K562 (cell line): ENCODE data around the gene HSD17B1. TPM values are rescaled to one million over a fixed set of nuclear protein-coding genes. Genes with fewer than 3 reads are reported as not detected.

Experiments used
- ATAC-seq: fragments of 200-7000 bp; cut with Tn5 transposase; 3 replicates; pipeline ENCODE4 v1.9.1; 2020; ENCODE audit warnings: moderate library complexity
- BruUV-seq: library from RNA; stranded (reverse); fragments of 400-500 nt; replicated peaks from 2 replicates; lab custom pipeline; 2021; lab: Mats Ljungman, UMichigan
- CTCF ChIA-PET: fragments of 300-600 bp; formaldehyde crosslinking; extraction: SDS; loops from one replicate; lab custom pipeline; 2021; ENCODE audit warnings: low intra/inter-chr PET ratio; lab: Yijun Ruan, JAX
- POLR2A ChIA-PET: fragments of 300-600, 350-650 bp; sonication (Branson Sonifier 250); formaldehyde crosslinking; extraction: SDS; loops from one replicate; lab custom pipeline; 2021; ENCODE audit warnings: antibody characterized with exemption, inconsistent platforms; lab: Yijun Ruan, JAX
- DNase-seq, 4 experiments: peaks; one replicate each; pipeline versions ENCODE4 v3.0.0 to v3.0.0-alpha.2; 2011 to 2018; ENCODE audit warnings: low spot score in 3 of 4, mixed read lengths in 3 of 4; ENCODE audit errors: extremely low read depth in 1 of 4
- FAIRE-seq: peaks from 2 replicates; lab custom pipeline; 2011; peaks lifted over from hg19 to GRCh38; lab: Jason Lieb, UNC
- H2AFZ ChIP-seq: 2 replicates; pipeline ENCODE4 v1.6.0; 2011; ENCODE audit warnings: low read depth, low read length, control low read depth, inconsistent platforms
- H3K27ac ChIP-seq: fragments of 200-600 bp; 3 replicates; pipeline ENCODE4 v1.8.0; 2011; ENCODE audit warnings: low read depth, mild to moderate bottlenecking, control low read depth, inconsistent platforms, low read length, moderate library complexity, mixed read lengths; ENCODE audit errors: extremely low read depth
- H3K27me3 ChIP-seq, 2 experiments: fragments of 300-600 bp in 1 of 2; 2 replicates in 1 of 2; 3 replicates in 1 of 2; pipeline versions ENCODE4 v1.6.0 to v1.8.0; 2011; ENCODE audit warnings: inconsistent platforms in 2 of 2, low read length in 2 of 2, mild to moderate bottlenecking in 1 of 2, mixed read lengths in 1 of 2, moderate library complexity in 1 of 2; ENCODE audit not compliant: control insufficient read depth in 2 of 2, insufficient read depth in 2 of 2
- H3K36me3 ChIP-seq: fragments of 300-600 bp; 3 replicates; pipeline ENCODE4 v1.8.0; 2011; ENCODE audit warnings: mild to moderate bottlenecking, low read length, inconsistent platforms; ENCODE audit not compliant: control insufficient read depth, insufficient read depth
- H3K4me1 ChIP-seq, 2 experiments: fragments of 200-600 bp in 1 of 2; replicated peaks in 1 of 2; 2 replicates in 1 of 2; 3 replicates in 1 of 2; pipeline versions ENCODE4 v1.5.1 to v1.8.0; 2011; ENCODE audit warnings: inconsistent platforms in 2 of 2, low read length in 2 of 2, mild to moderate bottlenecking in 1 of 2, mixed read lengths in 1 of 2, moderate library complexity in 1 of 2; ENCODE audit not compliant: control insufficient read depth in 2 of 2, insufficient read depth in 2 of 2
- H3K4me2 ChIP-seq: 2 replicates; pipeline ENCODE4 v1.6.1; 2011; ENCODE audit warnings: low read length, control low read depth, inconsistent platforms, mixed read lengths; ENCODE audit not compliant: insufficient read depth
- H3K4me3 ChIP-seq: fragments of 200-600 bp; sonication (generic), shearing (Covaris generic); 2 replicates; pipeline ENCODE4 v1.5.1; 2016; ENCODE audit warnings: control low read depth, inconsistent platforms
- H3K79me2 ChIP-seq: fragments of 200-600 bp; 3 replicates; pipeline ENCODE4 v1.8.0; 2011; ENCODE audit warnings: low read length, inconsistent platforms; ENCODE audit not compliant: control insufficient read depth, insufficient read depth
- H3K9ac ChIP-seq, 2 experiments: 2 replicates each; pipeline versions ENCODE4 v1.6.0 to v1.6.1; 2011; ENCODE audit warnings: low read depth in 2 of 2, low read length in 2 of 2, control low read depth in 1 of 2, inconsistent platforms in 1 of 2, mild to moderate bottlenecking in 1 of 2, mixed read lengths in 1 of 2; ENCODE audit not compliant: insufficient read depth in 1 of 2
- H3K9me1 ChIP-seq: one replicate; pipeline ENCODE4 v1.6.0; 2011; ENCODE audit warnings: inconsistent platforms, mild to moderate bottlenecking, low read length, moderate library complexity; ENCODE audit not compliant: control insufficient read depth, insufficient read depth
- H3K9me3 ChIP-seq: replicated peaks from 2 replicates; pipeline ENCODE4 v1.5.1; 2011; ENCODE audit warnings: low read depth, low read length, inconsistent platforms; ENCODE audit not compliant: control insufficient read depth, insufficient read depth
- H4K20me1 ChIP-seq: replicated peaks from 2 replicates; pipeline ENCODE4 v1.6.1; 2011; ENCODE audit warnings: low read length, inconsistent platforms, mixed read lengths; ENCODE audit not compliant: control insufficient read depth, insufficient read depth
- ATF3 ChIP-seq, 2 experiments: fragments of 450-650 bp in 1 of 2; sonication (generic) in 1 of 2; formaldehyde crosslinking in 1 of 2; IDR thresholded peaks in 1 of 2; conservative IDR thresholded peaks in 1 of 2; 2 replicates each; pipeline versions ENCODE4 v1.6.1 to v1.8.1; 2016 to 2023; ENCODE audit warnings: mild to moderate bottlenecking in 2 of 2, moderate library complexity in 2 of 2, inconsistent platforms in 1 of 2, missing genetic modification reagents in 1 of 2
- CBFA2T2 ChIP-seq: fragments of 450-650 bp; conservative IDR thresholded peaks from 2 replicates; pipeline ENCODE4 v1.6.1; 2017; ENCODE audit warnings: mild to moderate bottlenecking
- XRCC3 ChIP-seq: fragments of 450-650 bp; IDR thresholded peaks from 2 replicates; pipeline ENCODE4 v1.6.1; 2017; ENCODE audit warnings: mild to moderate bottlenecking, moderate library complexity
- ZBTB8A ChIP-seq: fragments of 450-650 bp; IDR thresholded peaks from 2 replicates; pipeline ENCODE4 v1.6.1; 2018; ENCODE audit warnings: mild to moderate bottlenecking, moderate library complexity; ENCODE audit not compliant: partially characterized antibody
- ZNF263 ChIP-seq: sonication (generic); formaldehyde crosslinking; IDR thresholded peaks from 2 replicates; pipeline ENCODE4 v1.8.0; 2022; ENCODE audit warnings: mild to moderate bottlenecking, missing genetic modification reagents, borderline replicate concordance
- ZNF507 ChIP-seq: conservative IDR thresholded peaks from 2 replicates; pipeline ENCODE4 v1.6.1; 2017; ENCODE audit warnings: missing genetic modification characterization, missing compliant biosample characterization
- ZSCAN29 ChIP-seq: fragments of 450-650 bp; IDR thresholded peaks from 2 replicates; pipeline ENCODE4 v1.6.1; 2017
- WGBS: fragments of 100-300 bp; shearing (Covaris generic); methylation state at CpG from one replicate; pipeline ENCODE4 v1.1.6; 2016; ENCODE audit warnings: low coverage, mixed read lengths; ENCODE audit not compliant: insufficient coverage; ENCODE audit errors: missing lambda C conversion rate; 5-methylcytosine and 5-hydroxymethylcytosine counted together
- in situ Hi-C: fragments of 300-500 bp; cut with MboI; formaldehyde crosslinking; loops from 4 replicates; pipeline ENCODE4 v1.15.0; 2018; ENCODE audit warnings: inconsistent platforms, mixed read lengths
- intact Hi-C: fragments of 100-400 bp; cut with micrococcal nuclease; formaldehyde crosslinking; loops from 2 replicates; pipeline ENCODE4 v1.14.2; 2022
- polyA plus RNA-seq, 8 experiments: library from polyadenylated mRNA; depleted of rRNA in 4 of 8; stranded (reverse) in 5 of 8; unstranded in 3 of 8; fragments of >200 nt; fragmentation: Nextera tagmentation in 2 of 8; fragmentation: Illumina TruSeq in 1 of 8; extraction: Ambion mirVana in 2 of 8; extraction: Trizol in 1 of 8; gene quantifications; 2 replicates each; pipeline versions ENCODE4 v1.2.1 to v1.2.3, GENCODE V29; 2011 to 2014; ENCODE audit warnings: inconsistent platforms in 1 of 8, missing spikeins in 1 of 8
- total RNA-seq, 7 experiments: library from RNA; depleted of rRNA in 6 of 7; stranded (reverse); fragments of >200 nt in 6 of 7; fragmentation: Illumina TruSeq in 2 of 7; extraction: Trizol in 2 of 7; gene quantifications; 2 replicates each; pipeline versions ENCODE4 v1.2.1 to v1.2.3, GENCODE V29; 2011 to 2021; ENCODE audit warnings: low replicate concordance in 1 of 7
- TF ChIP-seq, protein P1 (sequence below): fragments of 250-450 bp; sonication (Bioruptor Pico); IDR thresholded peaks from 2 replicates; pipeline ENCODE4 v1.4.0; 2020

The HSD17B1 gene
- total and polyA plus RNA-seq, 9 of the 15 experiments (the other 6 are each of a cell fraction or from before 2014, with no cell fraction given), result 0.55 to 21.1 (median 3.6) TPM

- Histone ChIP-seq H3K4me3 (no peak overlapping the region), H2AFZ (no peak overlapping the region), H3K9me3 (no peaks in the 10 kb centered on the region), H4K20me1 (no peaks in the 10 kb centered on the region), H3K9ac (peak overlapping the region in 1 of 2 experiments; percentile 37; a peak in 1 of 4 replicates), H3K4me1 (peaks cover 21 to 53% of the 10 kb centered on the region in 2 experiments), H3K9me1 (no peaks in the 10 kb centered on the region), H3K36me3 (peaks cover 11% of the 10 kb centered on the region), H3K27ac (no peak overlapping the region; the same call in 2 of the 3 replicates), H3K27me3 (no peaks in the 10 kb centered on the region), H3K4me2 (no peak overlapping the region), H3K79me2 (peaks cover 35% of the 10 kb centered on the region)
- DNase-seq (no peak), FAIRE-seq (no peak), ATAC-seq (no peak)
- POLR2A ChIA-PET, result interaction anchor here (0.6 to 1.4 kb wide), 2 partner anchors 18 to 50 kb away, joined by 3 to 4 read pairs; partner anchors contain the start of genes PSMC3IP, RETREG3 and TUBG1
- no TSS peak for BruUV-seq
- TF ChIP-seq ZSCAN29 (no peak), XRCC3 (no peak), ZNF263 (CRISPR knock-in tag) (peak; percentile 71; the same call in 1 of the 2 replicates), ZBTB8A (no peak), ATF3 (IDR thresholded peaks at IDR 0.05) (no peak), ATF3 (CRISPR knock-in tag; conservative IDR thresholded peaks at IDR 0.05) (no peak), CBFA2T2 (no peak), ZNF507 (tag) (no peak)
- TF ChIP-seq, protein P1, sequence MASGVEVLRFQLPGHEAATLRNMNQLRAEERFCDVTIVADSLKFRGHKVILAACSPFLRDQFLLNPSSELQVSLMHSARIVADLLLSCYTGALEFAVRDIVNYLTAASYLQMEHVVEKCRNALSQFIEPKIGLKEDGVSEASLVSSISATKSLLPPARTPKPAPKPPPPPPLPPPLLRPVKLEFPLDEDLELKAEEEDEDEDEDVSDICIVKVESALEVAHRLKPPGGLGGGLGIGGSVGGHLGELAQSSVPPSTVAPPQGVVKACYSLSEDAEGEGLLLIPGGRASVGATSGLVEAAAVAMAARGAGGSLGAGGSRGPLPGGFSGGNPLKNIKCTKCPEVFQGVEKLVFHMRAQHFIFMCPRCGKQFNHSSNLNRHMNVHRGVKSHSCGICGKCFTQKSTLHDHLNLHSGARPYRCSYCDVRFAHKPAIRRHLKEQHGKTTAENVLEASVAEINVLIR, result no peak
- intact Hi-C loops (no loop called here), in situ Hi-C loops (no loop called here)
- 55% methylated on average over 6 of the region's 6 CpGs for WGBS
- CTCF ChIA-PET, result no interaction called here
Observed at GRCh38 chr17:42559075-42559474, 6.4 kb downstream of the HSD17B1 start.
